Urinary bladder (tissue), 4 donors: ENCODE measurements around the gene FLVCR2. TPM values are rescaled to one million over a fixed set of nuclear protein-coding genes. Genes with fewer than 3 reads are reported as not detected.

Experiments
- DNase-seq: peaks from one replicate; pipeline ENCODE4 v3.0.0-alpha.2; 2015; ENCODE audit errors: extremely low spot score
- H3K27ac ChIP-seq: one replicate; pipeline ENCODE4 v1.5.1; 2013; ENCODE audit warnings: low read depth, mild to moderate bottlenecking, moderate library complexity
- H3K36me3 ChIP-seq: one replicate; pipeline ENCODE4 v1.6.1; 2013; ENCODE audit warnings: mild to moderate bottlenecking, moderate library complexity; ENCODE audit not compliant: insufficient read depth
- H3K4me1 ChIP-seq: one replicate; pipeline ENCODE4 v1.6.1; 2013; ENCODE audit warnings: mild to moderate bottlenecking, moderate library complexity; ENCODE audit not compliant: insufficient read depth
- H3K4me3 ChIP-seq: one replicate; pipeline ENCODE4 v1.5.1; 2013; ENCODE audit warnings: low read depth, low read length
- WGBS: extraction: QIAGEN DNeasy Blood & Tissue Kit; methylation state at CpG from one replicate; pipeline ENCODE4 v1.1.7; 2013; 5-methylcytosine and 5-hydroxymethylcytosine counted together
- polyA plus RNA-seq: library from polyadenylated mRNA; stranded (reverse); fragments of 200-250 nt; gene quantifications from one replicate; pipeline ENCODE4 v1.2.3, GENCODE V29; 2013
- total RNA-seq: library from RNA; depleted of rRNA; stranded (reverse); fragments of >200 nt; gene quantifications from one replicate; pipeline ENCODE4 v1.2.3, GENCODE V29; 2014
- donor health status: healthy with polysubstance abuse.
- donor health status: healthy.

The FLVCR2 gene
- total and polyA plus RNA-seq, 2 donors = 3.6 to 4.9 TPM

GRCh38 chr14:75563931-75564330, 14.5 kb upstream of the FLVCR2 start:
- DNase-seq = no peak
- no peak overlapping the region for H3K4me3 ChIP-seq
- 66% methylated on average over 4 of the region's 4 CpGs for WGBS
- H3K36me3 ChIP-seq = no peaks in the 10 kb centered on the region
- no peaks in the 10 kb centered on the region for H3K4me1 ChIP-seq
- H3K27ac ChIP-seq = no peak overlapping the region

DNA sequence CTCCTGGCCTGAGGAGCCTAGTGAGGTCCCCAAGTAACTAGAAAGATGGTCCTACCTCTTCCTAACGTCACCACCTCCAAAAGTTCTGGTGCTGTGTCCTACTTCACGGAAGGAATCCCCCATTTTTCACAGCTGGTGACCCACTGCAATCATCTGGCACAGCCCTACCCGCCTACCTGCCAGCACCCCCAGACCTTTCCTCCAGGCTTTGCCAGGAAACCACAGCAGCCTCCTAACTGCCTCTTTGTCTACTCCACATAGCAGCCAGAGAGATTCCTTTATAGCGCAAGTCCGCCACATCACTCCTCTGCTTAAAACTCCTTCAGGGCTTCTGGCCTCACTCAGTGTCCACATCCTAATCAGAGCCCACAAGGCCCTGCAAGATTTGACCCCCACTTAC, 13.4 kb upstream of the FLVCR2 start:
- Histone ChIP-seq H3K27ac (no peak overlapping the region), H3K36me3 (no peaks in the 10 kb centered on the region), H3K4me1 (no peaks in the 10 kb centered on the region), H3K4me3 (no peak overlapping the region)
- 87% methylated on average over 5 of the region's 5 CpGs for WGBS
- no peak for DNase-seq

DNA sequence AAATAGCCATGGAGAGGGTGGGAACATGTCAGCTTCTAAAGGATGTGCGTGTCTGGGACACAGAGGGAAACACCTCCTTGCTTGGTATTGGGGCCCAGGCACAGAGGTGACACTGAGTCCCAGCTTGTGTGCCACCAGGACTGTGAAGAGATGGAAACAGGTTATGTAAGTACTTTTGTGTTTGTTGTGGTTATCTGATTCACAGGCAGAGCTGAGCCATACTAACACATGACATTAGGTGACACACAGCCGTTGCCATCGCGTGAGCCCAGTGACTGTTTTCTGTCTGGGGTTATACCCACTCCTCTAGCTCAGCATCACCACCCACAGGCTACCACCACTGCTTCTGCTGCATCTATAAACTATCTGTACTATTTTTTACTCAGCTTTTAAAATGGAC, 12.1 kb upstream of the FLVCR2 start:
- Histone ChIP-seq H3K4me1 (no peaks in the 10 kb centered on the region), H3K36me3 (no peaks in the 10 kb centered on the region), H3K4me3 (no peak overlapping the region), H3K27ac (no peak overlapping the region)
- DNase-seq = no peak
- 75% methylated on average over 4 of the region's 4 CpGs for WGBS

DNA sequence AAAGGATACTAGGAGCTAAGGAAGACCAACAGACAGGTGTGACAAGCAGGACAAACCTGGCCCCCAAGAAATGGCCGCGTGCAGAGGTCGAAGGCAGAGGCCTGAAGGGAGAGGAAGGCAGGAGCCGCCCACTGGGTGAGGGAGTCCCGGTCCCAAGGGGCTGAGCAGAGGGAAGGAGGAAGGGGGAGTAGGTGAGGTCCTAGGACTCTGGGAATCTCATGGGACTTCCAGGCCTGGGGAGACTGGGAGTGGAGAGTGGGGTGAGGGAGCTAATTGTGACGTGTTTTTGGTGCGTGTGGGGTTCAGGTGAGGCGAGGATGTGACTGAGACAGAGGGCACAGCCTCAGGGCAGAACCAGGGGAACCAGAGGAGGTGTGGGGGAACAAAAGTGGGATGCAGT, 11.7 kb upstream of the FLVCR2 start:
- no peak for DNase-seq
- no peaks in the 10 kb centered on the region for H3K36me3 ChIP-seq
- 80% methylated on average over 8 of the region's 8 CpGs for whole genome bisulfite sequencing

DNA sequence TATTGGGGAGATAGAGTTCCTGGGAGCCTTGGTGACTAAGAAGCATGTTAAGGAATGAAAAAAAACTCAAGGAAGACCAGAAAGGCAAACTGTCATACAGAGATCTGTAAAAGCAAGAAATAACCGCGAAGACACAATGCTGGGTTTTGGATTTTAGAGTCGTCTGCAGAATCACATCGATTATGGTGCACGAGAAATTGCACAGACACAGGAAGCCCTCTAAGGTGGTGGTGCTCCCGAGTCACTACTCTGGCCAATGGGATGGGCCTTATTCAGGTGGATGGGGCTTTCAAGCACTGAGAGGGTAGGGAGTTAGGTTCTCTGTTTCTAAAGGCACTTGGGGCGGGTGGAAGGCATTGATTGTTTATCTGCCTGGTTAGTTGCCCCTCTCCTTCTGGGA, 10.3 kb upstream of the FLVCR2 start:
- Histone ChIP-seq H3K27ac (no peak overlapping the region), H3K4me3 (no peak overlapping the region), H3K4me1 (no peaks in the 10 kb centered on the region), H3K36me3 (no peaks in the 10 kb centered on the region)
- no peak for DNase-seq
- WGBS = 85% methylated on average over 7 of the region's 7 CpGs

More for the DNA sequence above, 11.7 kb upstream of the FLVCR2 start:
- H3K4me1 ChIP-seq = no peaks in the 10 kb centered on the region
- H3K27ac ChIP-seq = no peak overlapping the region
- no peak overlapping the region for H3K4me3 ChIP-seq

DNA sequence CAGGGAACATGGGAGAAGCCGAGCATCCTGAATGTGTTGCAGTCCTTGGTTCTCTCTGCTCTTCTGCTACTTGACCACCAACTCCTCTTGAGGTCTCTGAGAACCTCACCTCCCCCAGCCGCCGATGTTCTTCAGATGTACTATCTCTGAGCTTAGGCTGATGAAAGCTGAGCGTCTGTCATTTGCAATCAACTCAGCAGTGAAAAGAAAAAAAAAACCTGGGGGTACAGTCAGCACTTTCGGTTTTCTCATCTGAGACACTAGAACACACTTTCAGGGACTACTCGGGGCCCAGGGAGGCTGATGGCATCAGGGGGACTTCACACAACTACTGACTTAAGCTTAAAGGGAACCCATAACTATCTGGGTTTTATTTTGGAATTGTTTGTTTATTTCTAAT, 9.6 kb upstream of the FLVCR2 start:
- DNase-seq = no peak
- Histone ChIP-seq H3K27ac (no peak overlapping the region), H3K4me3 (no peak overlapping the region), H3K36me3 (no peaks in the 10 kb centered on the region), H3K4me1 (no peaks in the 10 kb centered on the region)
- 84% methylated on average over 6 of the region's 6 CpGs for WGBS

- 52% methylated on average over 2 of the region's 2 CpGs for WGBS
- H3K4me1 ChIP-seq = no peaks in the 10 kb centered on the region
- H3K4me3 ChIP-seq = no peak overlapping the region
- H3K36me3 ChIP-seq = no peaks in the 10 kb centered on the region
- DNase-seq = no peak
- no peak overlapping the region for H3K27ac ChIP-seq
Observed at GRCh38 chr14:75570797-75571196, 7.6 kb upstream of the FLVCR2 start.

DNA sequence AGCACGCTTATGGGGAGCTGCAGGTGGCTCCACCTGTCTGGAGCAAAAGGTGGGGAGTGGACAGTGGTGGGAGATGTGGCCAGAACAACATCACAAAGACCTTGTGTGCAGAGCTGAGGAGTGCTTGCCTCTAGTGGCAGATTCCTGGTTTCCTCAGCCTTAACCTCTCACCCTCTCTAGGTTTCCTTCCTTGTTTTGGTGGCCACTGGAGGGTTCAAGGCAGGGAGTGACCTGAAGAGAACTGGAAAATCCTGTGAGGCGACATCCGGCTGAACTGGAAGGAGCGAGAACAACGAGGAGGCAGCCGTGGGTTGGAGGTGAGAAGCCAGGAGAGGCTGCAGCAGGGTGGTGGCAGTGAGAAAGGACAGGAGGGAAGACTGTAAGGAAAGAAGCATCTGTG, 6.3 kb upstream of the FLVCR2 start:
- 77% methylated on average over 6 of the region's 6 CpGs for WGBS
- Histone ChIP-seq H3K27ac (no peak overlapping the region), H3K36me3 (no peaks in the 10 kb centered on the region), H3K4me3 (no peak overlapping the region), H3K4me1 (no peaks in the 10 kb centered on the region)
- no peak for DNase-seq

GRCh38 chr14:75577090-75577489, 1.3 kb upstream of the FLVCR2 start:
- H3K27ac ChIP-seq = no peak overlapping the region
- no peaks in the 10 kb centered on the region for H3K4me1 ChIP-seq
- H3K4me3 ChIP-seq = no peak overlapping the region
- 67% methylated on average over 3 of the region's 3 CpGs for WGBS
- no peak for DNase-seq
- H3K36me3 ChIP-seq = no peaks in the 10 kb centered on the region

- H3K27ac ChIP-seq = no peak overlapping the region
- no peaks in the 10 kb centered on the region for H3K36me3 ChIP-seq
- no peaks in the 10 kb centered on the region for H3K4me1 ChIP-seq
- no peak for DNase-seq
- under 1% methylated on average over 16 of the region's 16 CpGs for WGBS
- peak overlapping the region; percentile 21 for H3K4me3 ChIP-seq
Observed at GRCh38 chr14:75577729-75578101, 705 bp upstream of the FLVCR2 start.

DNA sequence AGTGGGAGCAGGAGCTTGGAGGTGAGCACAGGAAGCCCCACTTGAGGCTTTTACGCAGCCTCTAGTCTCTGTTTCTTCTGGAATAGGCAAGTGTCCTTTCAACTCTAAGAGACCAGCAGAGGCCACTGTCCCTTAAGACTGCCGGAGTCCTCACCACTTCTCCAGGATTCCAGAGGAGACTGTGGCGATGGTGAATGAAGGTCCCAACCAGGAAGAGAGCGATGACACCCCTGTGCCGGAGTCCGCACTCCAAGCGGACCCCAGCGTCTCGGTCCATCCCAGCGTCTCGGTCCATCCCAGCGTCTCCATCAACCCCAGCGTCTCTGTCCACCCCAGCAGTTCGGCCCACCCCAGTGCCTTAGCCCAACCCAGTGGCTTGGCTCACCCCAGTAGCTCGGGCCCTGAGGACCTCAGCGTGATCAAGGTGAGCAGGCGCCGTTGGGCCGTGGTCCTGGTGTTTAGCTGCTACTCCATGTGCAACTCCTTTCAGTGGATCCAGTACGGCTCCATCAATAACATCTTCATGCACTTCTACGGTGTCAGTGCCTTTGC, 442 bp downstream of the FLVCR2 start:
- H3K4me1 ChIP-seq = no peaks in the 10 kb centered on the region
- H3K36me3 ChIP-seq = no peaks in the 10 kb centered on the region
- 32% methylated on average over 21 of the region's 21 CpGs for WGBS
- no peak for DNase-seq
- H3K27ac ChIP-seq = peak overlapping the region; percentile 3
- peak overlapping the region; percentile 21 for H3K4me3 ChIP-seq

GRCh38 chr14:75579338-75579864, 981 bp downstream of the FLVCR2 start:
- Histone ChIP-seq H3K27ac (no peak overlapping the region), H3K4me1 (no peaks in the 10 kb centered on the region)
- WGBS = 87% methylated on average over 13 of the region's 13 CpGs

GRCh38 chr14:75579882-75580281, 1.5 kb downstream of the FLVCR2 start:
- Histone ChIP-seq H3K4me3 (no peak overlapping the region), H3K4me1 (no peaks in the 10 kb centered on the region), H3K36me3 (no peaks in the 10 kb centered on the region), H3K27ac (no peak overlapping the region)
- no peak for DNase-seq
- 91% methylated on average over 3 of the region's 3 CpGs for WGBS

More at GRCh38 chr14:75579338-75579864, 981 bp downstream of the FLVCR2 start:
- peak overlapping the region; percentile 21 for H3K4me3 ChIP-seq
- DNase-seq = no peak
- no peaks in the 10 kb centered on the region for H3K36me3 ChIP-seq

DNA sequence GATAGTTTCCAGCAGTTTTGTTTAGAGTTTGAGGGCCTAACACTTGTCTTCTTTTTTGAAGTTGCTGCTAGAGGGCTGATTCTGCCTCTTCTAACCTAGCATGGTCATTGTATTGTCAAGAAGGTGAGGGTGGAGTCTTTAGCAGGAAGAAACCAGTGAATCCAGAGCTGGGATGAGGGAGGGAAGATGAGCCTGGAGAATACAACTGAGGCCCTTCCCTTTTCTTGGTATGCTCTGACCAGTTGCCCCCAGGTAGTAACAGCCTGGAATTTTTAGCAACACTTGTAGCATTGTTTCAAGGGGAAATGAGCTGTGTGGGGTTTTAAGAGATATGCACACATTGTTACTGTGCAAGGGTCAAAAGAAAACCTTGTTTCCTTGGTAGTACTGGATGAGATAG, 9.0 kb downstream of the FLVCR2 start:
- DNase-seq = no peak
- Histone ChIP-seq H3K4me3 (no peak overlapping the region), H3K27ac (no peak overlapping the region), H3K4me1 (no peaks in the 10 kb centered on the region), H3K36me3 (no peaks in the 10 kb centered on the region)

GRCh38 chr14:75589931-75590330, 11.5 kb downstream of the FLVCR2 start:
- DNase-seq = no peak
- WGBS = 88% methylated on average over 6 of the region's 6 CpGs
- Histone ChIP-seq H3K27ac (no peak overlapping the region), H3K36me3 (no peaks in the 10 kb centered on the region), H3K4me3 (no peak overlapping the region), H3K4me1 (no peaks in the 10 kb centered on the region)
